ENCODE data around the gene ANKRD44. TPM values are rescaled to one million over a fixed set of nuclear protein-coding genes. Genes with fewer than 3 reads are reported as not detected.

Gene ANKRD44
- total and polyA plus RNA-seq, 2 of the 8 experiments (the other 6 are each of a cell fraction or from before 2014, with no cell fraction given) = 1.2 to 1.3 TPM

DNA sequence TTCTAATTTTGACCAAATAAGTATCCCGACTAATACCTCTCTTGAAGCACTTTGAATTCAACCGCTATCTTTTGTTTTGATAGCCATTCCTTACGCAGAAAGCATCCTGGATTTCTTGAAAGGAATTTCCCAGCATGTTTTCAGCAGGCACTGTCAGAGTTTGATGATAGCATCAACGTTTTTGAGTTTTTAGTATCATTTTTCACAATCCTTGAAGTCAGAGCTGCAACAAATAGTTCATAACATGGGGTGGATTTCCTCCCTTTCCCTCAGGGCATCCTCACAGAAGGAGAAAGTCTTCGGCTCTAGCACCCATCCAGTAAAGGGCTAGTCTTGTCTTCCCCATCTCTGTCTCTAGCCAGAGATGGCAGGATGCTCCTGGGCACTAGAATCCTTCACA lies 46.2 kb downstream of the ANKRD44 start:
- WGBS, 2 experiments (ENCODE audit: extremely low coverage in 1 of 2, insufficient coverage in 1 of 2, insufficient read length in 1 of 2, insufficient replicate concordance in 2 of 2, low coverage in 1 of 2, low lambda C conversion rate in 2 of 2, missing lambda C conversion rate in 1 of 2) = 81% methylated on average over 5 of the region's 5 CpGs; no CpG with 5 or more reads in 1 of the 2 experiments
- Histone ChIP-seq H3K36me3 (ENCODE audit: control insufficient read depth in 2 of 4, insufficient read depth in 4 of 4, low read length in 3 of 4) (no peaks in the 10 kb centered on the region), H3K27me3 (replicated peaks in 1 of 4; ENCODE audit: control insufficient read depth in 3 of 4, extremely low read depth in 1 of 4, insufficient read depth in 3 of 4, low read length in 3 of 4) (no peaks in the 10 kb centered on the region), H4K8ac (ENCODE audit: extremely low read depth, insufficient read depth, low read length) (no peak overlapping the region), H3K4me1 (replicated peaks in 1 of 4; ENCODE audit: control insufficient read depth in 3 of 4, insufficient read depth in 4 of 4, low read length in 3 of 4) (no peaks in the 10 kb centered on the region), H3K4ac (replicated peaks; ENCODE audit: insufficient read length, low read depth, low read length) (no peak overlapping the region), H3K79me2 (ENCODE audit: control insufficient read depth in 1 of 2, insufficient read depth in 2 of 2, low read length in 2 of 2) (no peaks in the 10 kb centered on the region), H3K23ac (ENCODE audit: insufficient read length) (no peak overlapping the region), H3K79me1 (ENCODE audit: low read depth, low read length) (no peaks in the 10 kb centered on the region), H3K4me3 (ENCODE audit: extremely low read depth in 1 of 4, insufficient read depth in 2 of 4, low read depth in 3 of 4, low read length in 4 of 4) (no peak overlapping the region), H2AK5ac (ENCODE audit: low read depth, low read length) (no peak overlapping the region), H3K23me2 (ENCODE audit: low read depth, low read length) (no peaks in the 10 kb centered on the region), H2BK12ac (ENCODE audit: low read depth, low read length) (no peak overlapping the region), H3K56ac (replicated peaks; ENCODE audit: insufficient read length, low read depth, low read length) (no peak overlapping the region), H2BK120ac (replicated peaks; ENCODE audit: low read depth, low read length) (no peak overlapping the region), H3K9ac (replicated peaks in 1 of 4; ENCODE audit: extremely low read depth in 1 of 4, low read depth in 3 of 4, low read length in 3 of 4) (no peak overlapping the region), H4K5ac (ENCODE audit: insufficient read length, low read depth, low read length) (no peak overlapping the region), H3K4me2 (ENCODE audit: insufficient read depth in 1 of 2, low read depth in 2 of 2, low read length in 2 of 2) (no peak overlapping the region), H4K91ac (replicated peaks; ENCODE audit: insufficient read length, low read length) (no peak overlapping the region), H3K14ac (ENCODE audit: insufficient read length) (no peak overlapping the region), H3K9me3 (ENCODE audit: insufficient read depth in 2 of 2, low read depth in 1 of 2, low read length in 1 of 2) (no peaks in the 10 kb centered on the region), H3K18ac (ENCODE audit: extremely low read depth, low read length) (no peak overlapping the region), H4K20me1 (replicated peaks in 1 of 2; ENCODE audit: control insufficient read depth in 1 of 2, insufficient read depth in 2 of 2, low read length in 2 of 2) (no peaks in the 10 kb centered on the region), H2BK20ac (ENCODE audit: low read length) (no peak overlapping the region), H3K27ac (ENCODE audit: low read depth, low read length) (no peak overlapping the region), H2BK5ac (ENCODE audit: low read depth, low read length) (no peak overlapping the region), H2AFZ (ENCODE audit: low read length) (no peak overlapping the region), H2BK15ac (ENCODE audit: low read length) (no peak overlapping the region)
- no peak for FAIRE-seq
- CTCF ChIA-PET (ENCODE audit: partially characterized antibody) = no interaction called here
- DNase-seq (ENCODE audit: low read depth in 1 of 2, low spot score in 2 of 2) = no peak
- POLR2A ChIA-PET (ENCODE audit: partially characterized antibody) = no interaction called here
- TF ChIP-seq JUN (IDR thresholded peaks at IDR 0.05; ENCODE audit: low read depth, low read length) (no peak), GABPA (IDR thresholded peaks at IDR 0.05; ENCODE audit: borderline replicate concordance, insufficient read depth, low read length) (no peak), CHD2 (IDR thresholded peaks at IDR 0.05; ENCODE audit: low read length) (no peak), POLR2AphosphoS5 (IDR thresholded peaks at IDR 0.05; ENCODE audit: low read depth, low read length) (no peak), CEBPB (IDR thresholded peaks at IDR 0.05; ENCODE audit: low read depth, low read length) (no peak), BRCA1 (IDR thresholded peaks at IDR 0.05; ENCODE audit: low read depth, low read length) (no peak), SUZ12 (IDR thresholded peaks at IDR 0.05; ENCODE audit: low read length) (no peak), CBX8 (IDR thresholded peaks at IDR 0.05; ENCODE audit: borderline replicate concordance, low read depth, low read length) (no peak), SIN3A (conservative IDR thresholded peaks at IDR 0.05 in 1 of 2, IDR thresholded peaks at IDR 0.05 in 1 of 2; ENCODE audit: low read depth in 1 of 2, low read length in 2 of 2) (no peak), JUND (IDR thresholded peaks at IDR 0.05; ENCODE audit: low read length) (no peak)
- TF ChIP-seq, protein P1, sequence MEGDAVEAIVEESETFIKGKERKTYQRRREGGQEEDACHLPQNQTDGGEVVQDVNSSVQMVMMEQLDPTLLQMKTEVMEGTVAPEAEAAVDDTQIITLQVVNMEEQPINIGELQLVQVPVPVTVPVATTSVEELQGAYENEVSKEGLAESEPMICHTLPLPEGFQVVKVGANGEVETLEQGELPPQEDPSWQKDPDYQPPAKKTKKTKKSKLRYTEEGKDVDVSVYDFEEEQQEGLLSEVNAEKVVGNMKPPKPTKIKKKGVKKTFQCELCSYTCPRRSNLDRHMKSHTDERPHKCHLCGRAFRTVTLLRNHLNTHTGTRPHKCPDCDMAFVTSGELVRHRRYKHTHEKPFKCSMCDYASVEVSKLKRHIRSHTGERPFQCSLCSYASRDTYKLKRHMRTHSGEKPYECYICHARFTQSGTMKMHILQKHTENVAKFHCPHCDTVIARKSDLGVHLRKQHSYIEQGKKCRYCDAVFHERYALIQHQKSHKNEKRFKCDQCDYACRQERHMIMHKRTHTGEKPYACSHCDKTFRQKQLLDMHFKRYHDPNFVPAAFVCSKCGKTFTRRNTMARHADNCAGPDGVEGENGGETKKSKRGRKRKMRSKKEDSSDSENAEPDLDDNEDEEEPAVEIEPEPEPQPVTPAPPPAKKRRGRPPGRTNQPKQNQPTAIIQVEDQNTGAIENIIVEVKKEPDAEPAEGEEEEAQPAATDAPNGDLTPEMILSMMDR (IDR thresholded peaks at IDR 0.05; ENCODE audit: control extremely low read depth in 1 of 3, insufficient read depth in 1 of 3, low read depth in 1 of 3, low read length in 3 of 3) = no peak
- TF ChIP-seq, protein P2, sequence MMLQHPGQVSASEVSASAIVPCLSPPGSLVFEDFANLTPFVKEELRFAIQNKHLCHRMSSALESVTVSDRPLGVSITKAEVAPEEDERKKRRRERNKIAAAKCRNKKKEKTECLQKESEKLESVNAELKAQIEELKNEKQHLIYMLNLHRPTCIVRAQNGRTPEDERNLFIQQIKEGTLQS (IDR thresholded peaks at IDR 0.05; ENCODE audit: insufficient read depth, low read depth, low read length) = no peak

Measured in H1 (cell line).